Measurements from ENCODE around the gene VPS18.
A peak's percentile ranks its signal among the peaks of the same experiment; 100 is the strongest.

Gene VPS18

GRCh38 chr15:40847223-40847961, 46.9 kb upstream of the VPS18 start:
- DNase-seq (ENCODE audit: extremely low spot score) = peak; percentile 81
- POLR2A ChIA-PET = interaction anchor here (0.5 kb wide), 1 partner anchor 648 kb away, joined by 3 read pairs; no protein-coding TSS in a partner anchor
- TF ChIP-seq CTCF (IDR thresholded peaks at IDR 0.05; ENCODE audit: control extremely low read depth, extremely low read depth, low read depth, missing control alignments) = no peak
- CTCF ChIA-PET = interaction anchor here (0.8 to 1.7 kb wide), 7 partner anchors 9 to 172 kb away, joined by 3 to 6 read pairs (median 3); partner anchors contain the start of gene VPS18

DNA sequence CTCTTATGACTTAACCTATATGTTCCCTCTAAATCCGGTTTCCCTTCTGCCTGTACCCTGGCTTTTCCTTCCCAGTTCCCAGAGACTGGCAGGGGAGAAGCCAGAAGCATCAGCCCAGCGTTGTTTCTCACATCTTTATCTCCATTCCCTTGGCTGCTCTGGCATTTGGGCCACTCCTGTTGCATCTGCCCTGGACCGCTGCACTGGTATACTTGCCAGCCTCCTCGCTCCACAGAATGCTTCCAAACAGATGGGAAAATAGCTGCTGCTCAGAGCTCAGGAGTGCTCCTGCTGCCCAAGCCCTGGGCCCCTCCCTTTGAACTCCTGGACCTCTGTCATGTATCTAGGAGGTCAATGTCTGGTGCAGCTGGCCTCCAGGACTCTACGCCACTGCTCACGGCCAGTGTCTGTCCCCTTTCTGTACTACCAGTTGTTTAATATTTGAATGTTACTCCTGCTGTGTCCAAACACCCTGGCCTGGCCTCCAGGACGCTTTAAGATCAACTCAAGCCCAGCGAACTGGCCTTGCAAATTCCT, 43.6 kb upstream of the VPS18 start:
- DNase-seq (ENCODE audit: extremely low spot score) = no peak
- no peak for TF ChIP-seq CTCF (IDR thresholded peaks at IDR 0.05; ENCODE audit: control extremely low read depth, extremely low read depth, low read depth, missing control alignments)
- CTCF ChIA-PET = interaction anchor here (1.6 kb wide), 1 partner anchor 43 kb away, joined by 6 read pairs; the partner anchor contains the start of gene VPS18
- POLR2A ChIA-PET = no interaction called here

DNA sequence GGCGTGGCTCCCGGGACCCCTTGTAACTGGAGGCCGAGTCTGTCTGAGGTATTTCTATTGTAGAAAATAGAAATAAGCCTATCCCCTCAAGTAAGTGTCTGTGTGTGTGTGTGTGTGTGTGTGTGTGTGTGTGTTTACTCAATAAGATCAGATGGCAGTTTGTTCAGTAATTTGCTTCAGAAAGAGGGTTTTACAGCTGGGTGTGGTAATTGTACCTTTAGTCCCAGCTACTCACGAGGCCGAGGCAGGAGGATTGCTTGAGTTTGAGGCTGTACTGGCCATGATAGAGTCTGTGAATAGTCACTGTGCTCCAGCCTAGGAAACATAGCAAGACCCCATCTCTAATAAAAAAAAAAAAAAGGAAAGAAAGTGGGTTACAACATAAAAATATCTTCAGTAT, 41.7 kb upstream of the VPS18 start:
- ChIA-PET CTCF (no interaction called here), POLR2A (interaction anchor here (0.6 to 0.7 kb wide), 3 partner anchors 8 to 408 kb away, joined by 3 to 4 read pairs (median 4); no protein-coding TSS in a partner anchor)
- DNase-seq (ENCODE audit: extremely low spot score) = no peak
- TF ChIP-seq CTCF (IDR thresholded peaks at IDR 0.05; ENCODE audit: control extremely low read depth, extremely low read depth, low read depth, missing control alignments) = no peak

- CTCF ChIA-PET = no interaction called here
- POLR2A ChIA-PET = no interaction called here
- TF ChIP-seq CTCF (IDR thresholded peaks at IDR 0.05; ENCODE audit: control extremely low read depth, extremely low read depth, low read depth, missing control alignments) = no peak
Observed at GRCh38 chr15:40853241-40853890, 40.9 kb upstream of the VPS18 start.

DNA sequence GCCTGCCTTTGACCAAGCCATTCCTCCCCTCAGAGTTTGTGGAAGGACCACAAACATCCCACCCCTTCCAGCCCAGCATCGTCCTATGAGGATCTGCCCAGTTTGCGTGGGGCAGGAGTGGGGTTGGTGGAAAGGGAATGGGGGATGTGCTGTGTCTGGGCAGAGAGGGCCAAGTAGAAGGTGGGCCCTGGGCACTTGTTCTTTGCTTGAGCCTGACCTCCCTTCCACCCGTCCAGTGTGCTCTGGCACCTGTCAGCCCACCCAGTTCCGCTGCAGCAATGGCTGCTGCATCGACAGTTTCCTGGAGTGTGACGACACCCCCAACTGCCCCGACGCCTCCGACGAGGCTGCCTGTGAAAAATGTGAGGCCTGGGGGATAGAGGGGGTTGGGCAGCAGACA, 40.1 kb upstream of the VPS18 start:
- TF ChIP-seq CTCF (IDR thresholded peaks at IDR 0.05; ENCODE audit: control extremely low read depth, extremely low read depth, low read depth, missing control alignments) = no peak
- CTCF ChIA-PET = interaction anchor here (1.2 to 1.5 kb wide), 2 partner anchors 41 to 68 kb away, joined by 3 read pairs; no protein-coding TSS in a partner anchor
- DNase-seq (ENCODE audit: extremely low spot score) = no peak
- POLR2A ChIA-PET = no interaction called here

More at GRCh38 chr15:40853241-40853890, 40.9 kb upstream of the VPS18 start:
- no peak for DNase-seq (ENCODE audit: extremely low spot score)

- ChIA-PET CTCF (interaction anchor here (0.9 to 4.2 kb wide), 5 partner anchors 28 to 166 kb away, joined by 3 to 31 read pairs (median 3); no protein-coding TSS in a partner anchor), POLR2A (interaction anchor here (2.5 kb wide), 1 partner anchor 17 kb away, joined by 7 read pairs; no protein-coding TSS in a partner anchor)
- no peak for TF ChIP-seq CTCF (IDR thresholded peaks at IDR 0.05; ENCODE audit: control extremely low read depth, extremely low read depth, low read depth, missing control alignments)
- no peak for DNase-seq (ENCODE audit: extremely low spot score)
Observed at GRCh38 chr15:40855706-40856234, 38.5 kb upstream of the VPS18 start.

All from GM10248 (cell line).